SK-N-MC (cell line): ENCODE measurements around the gene GGNBP2.
"Not testable (repeated sequence)": the region's sequence is repeated elsewhere in the genome, so short reads cannot be mapped to it uniquely, and the experiment has no call there.

ENCODE experiments used
- DNase-seq: peaks from one replicate; pipeline ENCODE4 v3.0.0-alpha.2; 2011; ENCODE audit warnings: low read depth, low spot score
- H3K27ac ChIP-seq: fragments of 200-600 bp; sonication (generic); 2 replicates; pipeline ENCODE4 v1.5.1; 2016; ENCODE audit warnings: mixed run types
- H3K36me3 ChIP-seq: fragments of 200-600 bp; sonication (generic); 2 replicates; pipeline ENCODE4 v1.6.1; 2017; ENCODE audit warnings: antibody characterized with exemption, low read length, mixed read lengths; ENCODE audit not compliant: insufficient read depth
- H3K4me3 ChIP-seq: fragments of 200-600 bp; sonication (generic); 2 replicates; pipeline ENCODE4 v1.5.1; 2016
- H3K9ac ChIP-seq: fragments of 200-600 bp; sonication (generic); 2 replicates; pipeline ENCODE4 v1.8.0; 2017; ENCODE audit warnings: mixed run types, mixed read lengths; ENCODE audit not compliant: insufficient read length
- H3K9me3 ChIP-seq: fragments of 200-600 bp; sonication (generic); 2 replicates; pipeline ENCODE4 v1.6.1; 2017; ENCODE audit warnings: low read depth, mild to moderate bottlenecking, antibody characterized with exemption, low read length, moderate library complexity, mixed read lengths
- EZH2 ChIP-seq: fragments of 200-600 bp; sonication (generic); IDR thresholded peaks from one replicate; pipeline ENCODE4 v1.6.1; 2017; ENCODE audit warnings: antibody characterized with exemption
- FOXP2 ChIP-seq: optimal IDR thresholded peaks from 2 replicates; pipeline ENCODE3; 2011; ENCODE audit warnings: mild to moderate bottlenecking, moderate library complexity; ENCODE audit not compliant: insufficient read depth; ENCODE audit errors: extremely low read length, control extremely low read depth
- POLR2AphosphoS5 ChIP-seq: IDR thresholded peaks from 2 replicates; pipeline ENCODE4 v1.6.1; 2012; ENCODE audit warnings: mild to moderate bottlenecking, low read depth, low read length, borderline replicate concordance

GGNBP2 gene

DNA sequence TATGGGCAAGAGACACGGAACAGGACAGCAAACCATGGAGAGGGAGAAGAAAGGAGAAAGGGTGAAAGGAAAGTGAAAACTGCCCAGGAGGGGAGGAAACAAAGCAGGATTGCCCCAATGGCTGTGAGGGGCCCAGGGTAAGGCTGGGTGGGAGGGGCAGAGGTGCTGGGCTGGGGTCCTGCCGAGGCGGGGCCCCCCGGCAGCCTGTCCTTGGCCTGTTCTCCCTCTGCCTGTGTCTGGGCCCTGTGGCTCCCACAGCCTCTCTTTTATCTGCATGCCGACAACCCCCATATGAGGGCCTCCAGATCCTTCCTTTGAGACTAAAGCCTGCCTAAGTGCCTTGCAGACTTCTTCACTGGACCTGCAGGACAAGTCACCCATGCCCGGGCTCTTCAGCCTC, 42.8 kb upstream of the GGNBP2 start:
- Histone ChIP-seq H3K36me3 (peaks cover 75% of the 10 kb centered on the region), H3K9me3 (no peaks in the 10 kb centered on the region), H3K27ac (no peak overlapping the region), H3K4me3 (no peak overlapping the region), H3K9ac (no peak overlapping the region)
- TF ChIP-seq POLR2AphosphoS5 (no peak), EZH2 (no peak), FOXP2 (no peak)
- no peak for DNase-seq

- no peak overlapping the region for H3K27ac ChIP-seq
- DNase-seq: no peak
- TF ChIP-seq POLR2AphosphoS5 (peak; percentile 10; the same call in 1 of the 2 replicates), FOXP2 (no peak), EZH2 (no peak)
- H3K36me3 ChIP-seq: peaks cover 76% of the 10 kb centered on the region
- H3K9ac ChIP-seq: no peak overlapping the region
- H3K9me3 ChIP-seq: no peaks in the 10 kb centered on the region
- no peak overlapping the region for H3K4me3 ChIP-seq
Observed at GRCh38 chr17:36503456-36504155, 41.1 kb upstream of the GGNBP2 start.

DNA sequence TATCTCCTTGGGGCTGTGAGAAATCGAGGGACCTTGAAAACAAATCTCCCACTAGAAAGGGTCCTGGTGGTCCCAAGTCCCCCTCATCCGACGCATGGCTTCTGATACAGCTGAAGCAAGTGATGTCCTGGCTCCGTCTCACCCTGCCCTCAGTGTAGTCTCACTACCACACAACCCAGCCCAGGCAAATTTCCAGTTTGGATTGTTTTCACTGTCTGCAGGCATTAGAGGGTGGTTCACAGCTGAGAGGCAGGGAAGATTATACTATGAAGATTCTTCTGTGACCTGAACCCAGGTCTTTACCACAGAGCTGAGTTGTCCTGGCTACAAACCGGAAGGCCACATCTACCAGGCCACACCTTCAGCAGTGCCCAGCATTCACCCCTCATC, 40.6 kb upstream of the GGNBP2 start:
- TF ChIP-seq POLR2AphosphoS5 (no peak), EZH2 (no peak), FOXP2 (no peak)
- Histone ChIP-seq H3K9me3 (no peaks in the 10 kb centered on the region), H3K27ac (no peak overlapping the region), H3K4me3 (no peak overlapping the region), H3K9ac (no peak overlapping the region), H3K36me3 (peaks cover 73% of the 10 kb centered on the region)
- DNase-seq: no peak

- TF ChIP-seq POLR2AphosphoS5: no peak
- no peak for TF ChIP-seq FOXP2
- no peak overlapping the region for H3K4me3 ChIP-seq
- H3K27ac ChIP-seq: no peak overlapping the region
- H3K9ac ChIP-seq: no peak overlapping the region
- no peak for DNase-seq
- H3K9me3 ChIP-seq: no peaks in the 10 kb centered on the region
- peaks cover 77% of the 10 kb centered on the region for H3K36me3 ChIP-seq
Observed at GRCh38 chr17:36505171-36505570, 39.5 kb upstream of the GGNBP2 start.

DNA sequence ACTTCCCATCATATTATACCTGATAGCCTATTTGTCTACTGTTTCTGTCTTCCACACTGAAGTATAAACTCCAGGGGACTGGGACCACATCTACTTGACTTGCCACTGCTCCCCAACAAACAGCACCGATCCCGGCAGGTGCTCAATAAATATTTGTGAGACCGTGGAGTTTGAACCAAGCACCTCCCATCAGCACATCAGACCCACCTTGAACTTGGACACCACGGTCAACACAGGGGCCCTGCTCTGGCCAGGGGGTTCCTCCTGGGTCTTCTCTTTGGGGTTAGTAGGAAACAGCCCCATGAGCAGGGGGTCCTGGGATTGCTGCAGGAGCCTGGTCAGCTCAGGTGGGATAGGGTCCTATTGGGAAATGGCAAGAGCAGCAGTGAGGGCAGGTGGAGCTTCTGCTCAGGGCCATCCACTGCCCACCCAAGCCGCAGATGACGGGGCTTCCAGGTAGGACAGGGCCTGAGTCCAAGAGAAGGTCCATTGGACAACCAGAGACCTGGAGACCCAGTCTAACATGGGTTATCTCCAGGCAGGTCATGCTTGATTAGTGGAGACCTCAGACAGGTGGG, 38.4 kb upstream of the GGNBP2 start:
- no peak for TF ChIP-seq EZH2
- TF ChIP-seq FOXP2: no peak
- no peak for TF ChIP-seq POLR2AphosphoS5
- Histone ChIP-seq H3K9ac (no peak overlapping the region), H3K36me3 (peaks cover 78% of the 10 kb centered on the region; the same call in 1 of the 2 replicates), H3K27ac (no peak overlapping the region), H3K9me3 (no peaks in the 10 kb centered on the region), H3K4me3 (no peak overlapping the region)
- DNase-seq: no peak

- Histone ChIP-seq H3K36me3 (peaks cover 81% of the 10 kb centered on the region; the same call in 1 of the 2 replicates), H3K9me3 (no peaks in the 10 kb centered on the region), H3K27ac (no peak overlapping the region), H3K9ac (no peak overlapping the region), H3K4me3 (no peak overlapping the region)
- TF ChIP-seq EZH2 (no peak), POLR2AphosphoS5 (no peak), FOXP2 (no peak)
- no peak for DNase-seq
Observed at GRCh38 chr17:36506831-36507230, 37.9 kb upstream of the GGNBP2 start.

DNA sequence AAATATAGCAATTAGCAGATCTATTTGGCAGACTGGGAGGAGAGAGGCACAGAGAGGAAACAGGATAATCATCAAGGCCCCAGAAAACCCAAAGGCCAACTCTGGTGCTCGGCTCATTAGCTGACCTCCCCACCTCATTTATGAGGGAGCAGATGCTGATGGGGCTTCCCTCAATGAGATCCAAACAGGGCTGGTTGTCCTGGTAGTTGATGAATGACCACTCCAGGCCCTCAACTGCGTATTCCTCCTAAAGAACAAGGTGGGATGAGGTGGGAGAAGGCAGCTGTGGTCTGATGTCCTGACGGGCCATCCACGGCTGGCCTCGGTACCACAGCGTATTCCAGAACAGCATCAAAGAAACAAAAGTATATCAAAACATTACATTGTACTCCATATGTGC, 37.5 kb upstream of the GGNBP2 start:
- H3K27ac ChIP-seq: no peak overlapping the region
- TF ChIP-seq POLR2AphosphoS5 (no peak), EZH2 (no peak), FOXP2 (no peak)
- H3K9ac ChIP-seq: no peak overlapping the region
- peaks cover 78% of the 10 kb centered on the region; the same call in 1 of the 2 replicates for H3K36me3 ChIP-seq
- DNase-seq: no peak
- no peak overlapping the region for H3K4me3 ChIP-seq
- no peaks in the 10 kb centered on the region for H3K9me3 ChIP-seq

- not testable (repeated sequence) for H3K9me3 ChIP-seq, H3K4me3 ChIP-seq, H3K27ac ChIP-seq, DNase-seq, H3K9ac ChIP-seq
- peaks cover 78% of the 10 kb centered on the region; the same call in 1 of the 2 replicates for H3K36me3 ChIP-seq
Observed at GRCh38 chr17:36508439-36508838, 36.3 kb upstream of the GGNBP2 start.

DNA sequence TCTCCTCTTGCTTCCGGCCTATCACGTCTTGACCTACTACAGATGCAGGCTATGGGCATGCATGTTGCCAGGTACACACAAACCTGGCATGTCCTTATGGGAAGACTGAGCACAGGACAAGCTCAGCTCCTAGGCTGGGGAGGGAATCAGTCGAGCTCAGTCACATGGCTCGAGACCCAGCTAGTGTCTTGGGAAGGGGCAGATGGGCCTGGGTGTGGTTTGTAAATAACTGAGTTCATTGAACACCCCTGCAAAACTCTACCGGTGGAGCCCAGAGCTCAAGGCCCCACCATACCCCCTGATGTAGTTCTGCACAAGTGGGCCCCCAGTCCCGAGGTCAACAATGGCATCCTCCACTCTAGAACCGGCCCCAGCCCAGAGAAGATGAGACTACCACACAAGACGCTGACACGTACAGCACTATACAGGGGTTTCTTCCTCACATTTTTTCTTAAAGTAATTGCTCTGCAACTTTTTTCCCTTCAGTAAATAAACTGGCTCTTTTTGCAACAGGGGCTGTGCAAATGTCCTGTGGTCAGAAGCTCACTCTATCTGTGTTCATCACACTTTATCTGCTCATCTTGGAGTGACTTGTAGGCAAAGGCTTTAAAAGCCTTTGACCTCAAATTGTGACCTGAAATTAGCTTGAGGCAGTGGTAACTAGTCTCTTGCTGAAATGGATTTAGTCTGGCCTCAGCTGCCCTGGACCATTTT, 35.3 kb upstream of the GGNBP2 start:
- no peaks in the 10 kb centered on the region for H3K9me3 ChIP-seq
- no peak overlapping the region for H3K4me3 ChIP-seq
- no peak for DNase-seq
- H3K36me3 ChIP-seq: peaks cover 73% of the 10 kb centered on the region; the same call in 1 of the 2 replicates
- no peak overlapping the region for H3K9ac ChIP-seq
- no peak overlapping the region for H3K27ac ChIP-seq
- no peak for TF ChIP-seq EZH2
- TF ChIP-seq FOXP2: no peak
- TF ChIP-seq POLR2AphosphoS5: no peak
